ENCODE results near the gene ZDHHC9. TPM values are rescaled to one million over a fixed set of nuclear protein-coding genes. Genes with fewer than 3 reads are reported as not detected.

Gene ZDHHC9
- total and polyA plus RNA-seq, 2 of the 4 experiments (the other 2 are of a cell fraction), result 17.7 to 28.4 TPM

GRCh38 chrX:129798888-129799287 lies 44.8 kb downstream of the ZDHHC9 start:
- POLR2A ChIA-PET (ENCODE audit: unreplicated experiment), result no interaction called here
- CTCF ChIA-PET, result no interaction called here
- in situ Hi-C loops (cut with MboI; ENCODE audit: low sequenced_read_pairs), result no loop called here

More at GRCh38 chrX:129798888-129799287, 44.8 kb downstream of the ZDHHC9 start:
- H3K4me2 ChIP-seq (ENCODE audit: low read depth, low read length), result no peak overlapping the region
- H2BK20ac ChIP-seq (ENCODE audit: low read depth, low read length), result no peak overlapping the region
- no peaks in the 10 kb centered on the region for H3K9me3 ChIP-seq (ENCODE audit: control insufficient read depth, insufficient read depth, low read length)
- no TSS peak for BruUV-seq (replicated peaks)
- dilution Hi-C loops (cut with HindIII; ENCODE audit: low sequenced_read_pairs, unreplicated experiment), result no loop called here
- ATAC-seq (ENCODE audit: low read depth) (no peak), DNase-seq (no peak)
- no peak overlapping the region for H3K56ac ChIP-seq (ENCODE audit: extremely low read depth, insufficient read depth, low read length)
- no peak overlapping the region for H2BK120ac ChIP-seq (ENCODE audit: low read depth, low read length)
- H4K8ac ChIP-seq (ENCODE audit: low read depth in 2 of 2, low read length in 2 of 2), result no peak overlapping the region
- H3K36me3 ChIP-seq (ENCODE audit: control insufficient read depth, insufficient read depth, low read length), result no peaks in the 10 kb centered on the region; the same call in none of the 2 replicates
- H3K9me1 ChIP-seq (ENCODE audit: insufficient read depth, low read length), result no peaks in the 10 kb centered on the region
- H2AK9ac ChIP-seq (replicated peaks; ENCODE audit: low read depth, low read length, poor library complexity), result no peak overlapping the region
- no peak overlapping the region for H4K91ac ChIP-seq (ENCODE audit: insufficient read depth, low read depth, low read length)
- H3K23ac ChIP-seq (ENCODE audit: low read depth, low read length), result no peak overlapping the region
- intact Hi-C loops (cut with micrococcal nuclease), result no loop called here
- H3K27me3 ChIP-seq (ENCODE audit: control insufficient read depth, insufficient read depth, low read length), result peaks cover 3% of the 10 kb centered on the region; the same call in 1 of the 2 replicates
- no peak overlapping the region for H2AFZ ChIP-seq (replicated peaks; ENCODE audit: low read length, poor library complexity)
- TF ChIP-seq MAZ (IDR thresholded peaks at IDR 0.05; ENCODE audit: borderline replicate concordance, low read depth, low read length) (no peak), USF2 (IDR thresholded peaks at IDR 0.05; ENCODE audit: low read depth, low read length) (no peak)
- no peak overlapping the region for H3K4ac ChIP-seq (ENCODE audit: low read depth, low read length)
- no peak overlapping the region for H2AK5ac ChIP-seq (ENCODE audit: low read depth, low read length)
- no peaks in the 10 kb centered on the region for H3K79me1 ChIP-seq (ENCODE audit: low read depth in 1 of 2, low read length in 2 of 2)
- no peaks in the 10 kb centered on the region for H3K4me1 ChIP-seq (ENCODE audit: control insufficient read depth, insufficient read depth, low read length)
- no peak overlapping the region for H2BK15ac ChIP-seq (ENCODE audit: low read depth, low read length)
- no peaks in the 10 kb centered on the region for H4K20me1 ChIP-seq (ENCODE audit: insufficient read depth, low read length)
- 60% methylated on average over 1 of the region's 5 CpGs; no CpG with 5 or more reads in 1 of the 2 experiments for WGBS, 2 experiments (ENCODE audit: extremely low coverage in 2 of 2, insufficient read length in 1 of 2)
- no peak overlapping the region for H4K5ac ChIP-seq (ENCODE audit: low read depth, low read length)
- no peak overlapping the region for H3K14ac ChIP-seq (replicated peaks; ENCODE audit: low read depth, low read length)
- H3K9ac ChIP-seq (ENCODE audit: low read depth, low read length), result no peak overlapping the region
- H3K4me3 ChIP-seq (ENCODE audit: insufficient read depth, low read depth, low read length), result no peak overlapping the region
- no peak overlapping the region for H2BK5ac ChIP-seq (ENCODE audit: low read depth, low read length, poor library complexity, severe bottlenecking)
- H3K27ac ChIP-seq (ENCODE audit: insufficient read depth, low read length), result no peak overlapping the region
- H3K18ac ChIP-seq (ENCODE audit: low read depth, low read length), result no peak overlapping the region

Measured in IMR-90 (cell line).